ENCODE measurements around the gene PPDPF. TPM values are rescaled to one million over a fixed set of nuclear protein-coding genes. Genes with fewer than 3 reads are reported as not detected.
A peak's percentile ranks its signal among the peaks of the same experiment; 100 is the strongest.

The PPDPF gene
- total RNA-seq, 1 experiment from 2014 or later: 517 TPM

- Mint-ChIP-seq H3K36me3 (ENCODE audit: insufficient read depth, unreplicated experiment) (peaks cover 35% of the 10 kb centered on the region), H3K27me3 (ENCODE audit: unreplicated experiment) (peaks cover 33% of the 10 kb centered on the region), H3K9me3 (ENCODE audit: low read depth, unreplicated experiment) (peaks cover 4% of the 10 kb centered on the region), H3K4me3 (ENCODE audit: low read depth, unreplicated experiment) (peak overlapping the region; percentile 9), H3K27ac (ENCODE audit: unreplicated experiment) (no peak overlapping the region), H3K4me1 (ENCODE audit: low read depth, unreplicated experiment) (no peaks in the 10 kb centered on the region)
- CTCF ChIA-PET: interaction anchor here (0.6 to 2.5 kb wide), 4 partner anchors 14 to 265 kb away, joined by 3 to 14 read pairs (median 6); partner anchors contain the start of gene PPDPF
- intact Hi-C loops (cut with micrococcal nuclease; ENCODE audit: unreplicated experiment): no loop called here
- DNase-seq: no peak
- no TSS peak for BruUV-seq (replicated peaks)
- no peak for TF ChIP-seq CTCF (IDR thresholded peaks at IDR 0.05; ENCODE audit: unreplicated experiment)
Observed at GRCh38 chr20:63500902-63501817, 19.4 kb upstream of the PPDPF start.

GRCh38 chr20:63501818-63502670, 18.5 kb upstream of the PPDPF start:
- intact Hi-C loops (cut with micrococcal nuclease; ENCODE audit: unreplicated experiment): no loop called here
- Mint-ChIP-seq H3K4me3 (ENCODE audit: low read depth, unreplicated experiment) (no peak overlapping the region), H3K27ac (ENCODE audit: unreplicated experiment) (no peak overlapping the region), H3K4me1 (ENCODE audit: low read depth, unreplicated experiment) (no peaks in the 10 kb centered on the region), H3K36me3 (ENCODE audit: insufficient read depth, unreplicated experiment) (peaks cover 28% of the 10 kb centered on the region), H3K9me3 (ENCODE audit: low read depth, unreplicated experiment) (peaks cover 4% of the 10 kb centered on the region), H3K27me3 (ENCODE audit: unreplicated experiment) (peaks cover 41% of the 10 kb centered on the region)
- peak; percentile 54 for DNase-seq
- no TSS peak for BruUV-seq (replicated peaks)
- CTCF ChIA-PET: interaction anchor here (0.6 to 2.5 kb wide), 5 partner anchors 15 to 368 kb away, joined by 3 to 14 read pairs (median 6); partner anchors contain the start of gene PPDPF
- no peak for TF ChIP-seq CTCF (IDR thresholded peaks at IDR 0.05; ENCODE audit: unreplicated experiment)

- H3K27me3 Mint-ChIP-seq (ENCODE audit: unreplicated experiment): peaks cover 48% of the 10 kb centered on the region
- H3K4me1 Mint-ChIP-seq (ENCODE audit: low read depth, unreplicated experiment): no peaks in the 10 kb centered on the region
- no TSS peak for BruUV-seq (replicated peaks)
- H3K4me3 Mint-ChIP-seq (ENCODE audit: low read depth, unreplicated experiment): no peak overlapping the region
- H3K9me3 Mint-ChIP-seq (ENCODE audit: low read depth, unreplicated experiment): peaks cover 4% of the 10 kb centered on the region
- no peak overlapping the region for H3K27ac Mint-ChIP-seq (ENCODE audit: unreplicated experiment)
- CTCF ChIA-PET: interaction anchor here (2.5 kb wide), 1 partner anchor 18 kb away, joined by 14 read pairs; the partner anchor contains the start of gene PPDPF
- intact Hi-C loops (cut with micrococcal nuclease; ENCODE audit: unreplicated experiment): no loop called here
- TF ChIP-seq CTCF (IDR thresholded peaks at IDR 0.05; ENCODE audit: unreplicated experiment): no peak
- peaks cover 21% of the 10 kb centered on the region for H3K36me3 Mint-ChIP-seq (ENCODE audit: insufficient read depth, unreplicated experiment)
- no peak for DNase-seq
Observed at GRCh38 chr20:63502671-63503172, 17.8 kb upstream of the PPDPF start.

GRCh38 chr20:63503524-63503923, 17.0 kb upstream of the PPDPF start:
- BruUV-seq (replicated peaks): no TSS peak

More at GRCh38 chr20:63503524-63503923, 17.0 kb upstream of the PPDPF start:
- peaks cover 14% of the 10 kb centered on the region for H3K36me3 Mint-ChIP-seq (ENCODE audit: insufficient read depth, unreplicated experiment)
- no peaks in the 10 kb centered on the region for H3K4me1 Mint-ChIP-seq (ENCODE audit: low read depth, unreplicated experiment)
- intact Hi-C loops (cut with micrococcal nuclease; ENCODE audit: unreplicated experiment): no loop called here
- peaks cover 4% of the 10 kb centered on the region for H3K9me3 Mint-ChIP-seq (ENCODE audit: low read depth, unreplicated experiment)
- no peak for TF ChIP-seq CTCF (IDR thresholded peaks at IDR 0.05; ENCODE audit: unreplicated experiment)
- H3K27ac Mint-ChIP-seq (ENCODE audit: unreplicated experiment): no peak overlapping the region
- H3K4me3 Mint-ChIP-seq (ENCODE audit: low read depth, unreplicated experiment): no peak overlapping the region
- CTCF ChIA-PET: interaction anchor here (0.7 to 2.5 kb wide), 2 partner anchors 17 to 698 kb away, joined by 7 to 14 read pairs; partner anchors contain the start of gene PPDPF
- no peak for DNase-seq
- peaks cover 56% of the 10 kb centered on the region for H3K27me3 Mint-ChIP-seq (ENCODE audit: unreplicated experiment)
